ENCODE data around the gene NTRK3. TPM values are rescaled to one million over a fixed set of nuclear protein-coding genes. Genes with fewer than 3 reads are reported as not detected.

Gene NTRK3
- total and polyA plus RNA-seq, 2 of the 13 experiments (the other 11 are each of a cell fraction or from before 2014, with no cell fraction given): not detected

- no peak for DNase-seq (ENCODE audit: low spot score)
- Histone ChIP-seq H3K4me2 (ENCODE audit: low read depth, low read length) (no peak overlapping the region), H3K4me1 (ENCODE audit: insufficient read depth, low read length) (no peaks in the 10 kb centered on the region), H3K36me3 (replicated peaks in 1 of 2; ENCODE audit: control insufficient read depth in 1 of 2, insufficient read depth in 2 of 2, low read length in 2 of 2) (no peaks in the 10 kb centered on the region), H3K79me2 (ENCODE audit: insufficient read depth, low read length) (no peaks in the 10 kb centered on the region), H3K27ac (ENCODE audit: extremely low read length, insufficient read depth, low read length) (no peak overlapping the region), H4K20me1 (ENCODE audit: insufficient read depth, low read length) (no peaks in the 10 kb centered on the region), H2AFZ (ENCODE audit: low read length) (no peak overlapping the region), H3K9ac (ENCODE audit: insufficient read depth, low read depth, low read length) (no peak overlapping the region), H3K4me3 (replicated peaks in 1 of 3; ENCODE audit: insufficient read depth in 1 of 3, low read depth in 2 of 3, low read length in 3 of 3) (no peak overlapping the region), H3K9me3 (ENCODE audit: low read length) (no peaks in the 10 kb centered on the region), H3K27me3 (ENCODE audit: control insufficient read depth in 1 of 2, insufficient read depth in 2 of 2, low read length in 2 of 2) (0 out of 5 replicates have a peak, but pooled peaks cover 0 to 2% of the 10 kb centered on the region in 2 experiments)
- ChIA-PET CTCF (ENCODE audit: low intra/inter-chr PET ratio, low total read pairs) (no interaction called here), POLR2A (no interaction called here)
- in situ Hi-C loops (cut with HindIII; ENCODE audit: extremely low pct_ligation_motif_present, low pct_unique_long_range_greater_than_20kb) (no loop called here), intact Hi-C loops (cut with micrococcal nuclease; ENCODE audit: unreplicated experiment) (no loop called here)
- no peak for FAIRE-seq
- 0% methylated on average over 4 of the region's 7 CpGs for WGBS (ENCODE audit: low lambda C conversion rate)
- no peak for ATAC-seq
- no TSS peak for BruUV-seq (replicated peaks)
- TF ChIP-seq SATB2 (CRISPR knock-in tag; IDR thresholded peaks at IDR 0.05) (no peak), ZNF18 (CRISPR knock-in tag; IDR thresholded peaks at IDR 0.05; ENCODE audit: insufficient replicate concordance) (no peak), FIP1L1 (IDR thresholded peaks at IDR 0.05; ENCODE audit: borderline replicate concordance, insufficient read depth, low read depth, low read length) (no peak), ZFAT (CRISPR knock-in tag; conservative IDR thresholded peaks at IDR 0.05) (no peak), ZNF275 (CRISPR knock-in tag; IDR thresholded peaks at IDR 0.05; ENCODE audit: borderline replicate concordance) (no peak), ZNF839 (CRISPR knock-in tag; IDR thresholded peaks at IDR 0.05; ENCODE audit: borderline replicate concordance) (no peak), NAIF1 (CRISPR knock-in tag; IDR thresholded peaks at IDR 0.05; ENCODE audit: borderline replicate concordance) (no peak), CBFB (CRISPR knock-in tag; IDR thresholded peaks at IDR 0.05) (no peak), ARNT (IDR thresholded peaks at IDR 0.05) (no peak), ZBTB21 (CRISPR knock-in tag; IDR thresholded peaks at IDR 0.05) (no peak), SMYD3 (CRISPR knock-in tag; IDR thresholded peaks at IDR 0.05) (no peak), ZNF33B (CRISPR knock-in tag; IDR thresholded peaks at IDR 0.05) (no peak)
- TF ChIP-seq, protein P1, sequence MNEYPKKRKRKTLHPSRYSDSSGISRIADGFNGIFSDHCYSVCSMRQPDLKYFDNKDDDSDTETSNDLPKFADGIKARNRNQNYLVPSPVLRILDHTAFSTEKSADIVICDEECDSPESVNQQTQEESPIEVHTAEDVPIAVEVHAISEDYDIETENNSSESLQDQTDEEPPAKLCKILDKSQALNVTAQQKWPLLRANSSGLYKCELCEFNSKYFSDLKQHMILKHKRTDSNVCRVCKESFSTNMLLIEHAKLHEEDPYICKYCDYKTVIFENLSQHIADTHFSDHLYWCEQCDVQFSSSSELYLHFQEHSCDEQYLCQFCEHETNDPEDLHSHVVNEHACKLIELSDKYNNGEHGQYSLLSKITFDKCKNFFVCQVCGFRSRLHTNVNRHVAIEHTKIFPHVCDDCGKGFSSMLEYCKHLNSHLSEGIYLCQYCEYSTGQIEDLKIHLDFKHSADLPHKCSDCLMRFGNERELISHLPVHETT (CRISPR knock-in tag; conservative IDR thresholded peaks at IDR 0.05): no peak
- TF ChIP-seq, protein P2, sequence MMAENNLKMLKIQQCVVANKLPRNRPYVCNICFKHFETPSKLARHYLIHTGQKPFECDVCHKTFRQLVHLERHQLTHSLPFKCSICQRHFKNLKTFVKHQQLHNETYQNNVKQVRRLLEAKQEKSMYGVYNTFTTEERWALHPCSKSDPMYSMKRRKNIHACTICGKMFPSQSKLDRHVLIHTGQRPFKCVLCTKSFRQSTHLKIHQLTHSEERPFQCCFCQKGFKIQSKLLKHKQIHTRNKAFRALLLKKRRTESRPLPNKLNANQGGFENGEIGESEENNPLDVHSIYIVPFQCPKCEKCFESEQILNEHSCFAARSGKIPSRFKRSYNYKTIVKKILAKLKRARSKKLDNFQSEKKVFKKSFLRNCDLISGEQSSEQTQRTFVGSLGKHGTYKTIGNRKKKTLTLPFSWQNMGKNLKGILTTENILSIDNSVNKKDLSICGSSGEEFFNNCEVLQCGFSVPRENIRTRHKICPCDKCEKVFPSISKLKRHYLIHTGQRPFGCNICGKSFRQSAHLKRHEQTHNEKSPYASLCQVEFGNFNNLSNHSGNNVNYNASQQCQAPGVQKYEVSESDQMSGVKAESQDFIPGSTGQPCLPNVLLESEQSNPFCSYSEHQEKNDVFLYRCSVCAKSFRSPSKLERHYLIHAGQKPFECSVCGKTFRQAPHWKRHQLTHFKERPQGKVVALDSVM (CRISPR knock-in tag; IDR thresholded peaks at IDR 0.05): no peak
Observed at GRCh38 chr15:88118741-88119140, 137.8 kb downstream of the NTRK3 start.
